DND-41 (cell line): ENCODE measurements around the gene KIRREL3.

Experiments used
- CTCF ChIP-seq: IDR thresholded peaks from 2 replicates; pipeline ENCODE4 v1.5.1; 2012; ENCODE audit warnings: borderline replicate concordance, low read length, moderate library complexity, mild to moderate bottlenecking; ENCODE audit not compliant: poor library complexity, severe bottlenecking; ENCODE audit errors: extremely low read depth
- EZH2 ChIP-seq: IDR thresholded peaks from 3 replicates; pipeline ENCODE4 v1.6.1; 2012; ENCODE audit warnings: borderline replicate concordance, low read depth, mild to moderate bottlenecking, moderate library complexity, low read length, inconsistent platforms; ENCODE audit not compliant: severe bottlenecking

- TF ChIP-seq EZH2 (no peak), CTCF (no peak)
These were observed 524.2 kb downstream of the KIRREL3 start for GRCh38 chr11:126476266-126476924.
